Prostate gland (tissue), 2 donors: ENCODE data around the gene INPP5D. TPM values are rescaled to one million over a fixed set of nuclear protein-coding genes. Genes with fewer than 3 reads are reported as not detected.

ENCODE experiments used
- DNase-seq: peaks from one replicate; pipeline ENCODE4 v3.0.0-alpha.2; 2019; ENCODE audit warnings: low spot score
- H3K27ac ChIP-seq, 2 donors: fragments of 200-600 bp; sonication (generic); 2 replicates each; pipeline ENCODE4 v1.5.1; 2017 to 2019
- H3K27me3 ChIP-seq: fragments of 200-600 bp; sonication (generic); replicated peaks from 2 replicates; pipeline ENCODE4 v1.5.1; 2019; ENCODE audit not compliant: insufficient read depth
- H3K36me3 ChIP-seq, 2 donors: fragments of 200-600 bp; sonication (generic); 1 replicate in 1 of 2; 2 replicates in 1 of 2; pipeline versions ENCODE4 v1.5.1 to v1.8.1; 2017 to 2019
- H3K4me1 ChIP-seq: fragments of 200-600 bp; sonication (generic); replicated peaks from 2 replicates; pipeline ENCODE4 v1.5.1; 2019
- H3K4me3 ChIP-seq, 2 donors: fragments of 200-600 bp; sonication (generic); 2 replicates each; pipeline ENCODE4 v1.5.1; 2017 to 2019
- H3K9me3 ChIP-seq: fragments of 200-600 bp; sonication (generic); 2 replicates; pipeline ENCODE4 v1.5.1; 2017
- CTCF ChIP-seq, 4 experiments: fragments of 200-600 bp in 2 of 4; fragments of 450-650 bp in 2 of 4; sonication (generic) in 2 of 4; IDR thresholded peaks; 1 replicate in 3 of 4; 2 replicates in 1 of 4; pipeline ENCODE4 v1.5.1; 2016 to 2019; ENCODE audit warnings: antibody characterized with exemption in 4 of 4, mild to moderate bottlenecking in 2 of 4, moderate library complexity in 2 of 4
- POLR2A ChIP-seq: fragments of 450-650 bp; IDR thresholded peaks from one replicate; pipeline ENCODE4 v1.6.1; 2016; ENCODE audit warnings: antibody characterized with exemption, mild to moderate bottlenecking
- POLR2AphosphoS5 ChIP-seq: sonication (generic); formaldehyde crosslinking; IDR thresholded peaks from one replicate; pipeline ENCODE4 v1.6.1; 2017; ENCODE audit warnings: antibody characterized with exemption
- WGBS: methylation state at CpG from one replicate; pipeline ENCODE4 v1.1.5; 2018; 5-methylcytosine and 5-hydroxymethylcytosine counted together
- intact Hi-C: fragments of 100-400 bp; cut with DNase I; formaldehyde crosslinking; loops from one replicate; pipeline ENCODE4 v1.14.2; 2022
- total RNA-seq, 2 donors: library from RNA; depleted of rRNA; stranded (reverse); fragments of >200 nt; gene quantifications; one replicate each; pipeline ENCODE4 v1.1.0, GENCODE V29; 2016

The INPP5D gene
- total RNA-seq, 2 donors from 2014 or later, result 11.4 to 18.8 TPM

- H3K36me3 ChIP-seq, result no peaks in the 10 kb centered on the region
- no peak for DNase-seq
- no peaks in the 10 kb centered on the region for H3K4me1 ChIP-seq
- no peak overlapping the region for H3K27ac ChIP-seq
- no peaks in the 10 kb centered on the region for H3K27me3 ChIP-seq
- TF ChIP-seq CTCF (IDR thresholded peaks at IDR 0.05), result no peak
- no peak for TF ChIP-seq POLR2AphosphoS5
- TF ChIP-seq POLR2A, result no peak
- 56% methylated on average over 5 of the region's 5 CpGs for WGBS
- intact Hi-C loops, result no loop called here
- no peak overlapping the region for H3K4me3 ChIP-seq
- H3K9me3 ChIP-seq, result no peaks in the 10 kb centered on the region
These were observed 80.0 kb downstream of the INPP5D start for GRCh38 chr2:233140077-233140585.

- intact Hi-C loops, result no loop called here
- Histone ChIP-seq H3K4me1 (no peaks in the 10 kb centered on the region), H3K27ac (no peak overlapping the region), H3K27me3 (no peaks in the 10 kb centered on the region), H3K4me3 (no peak overlapping the region), H3K9me3 (no peaks in the 10 kb centered on the region), H3K36me3 (no peaks in the 10 kb centered on the region)
- WGBS, result 73% methylated on average over 7 of the region's 7 CpGs
- TF ChIP-seq POLR2AphosphoS5 (no peak), CTCF (IDR thresholded peaks at IDR 0.05) (no peak), POLR2A (no peak)
- DNase-seq, result no peak
These were observed 80.8 kb downstream of the INPP5D start for GRCh38 chr2:233140978-233141377.

- Histone ChIP-seq H3K36me3 (no peaks in the 10 kb centered on the region), H3K4me1 (no peaks in the 10 kb centered on the region), H3K27me3 (no peaks in the 10 kb centered on the region), H3K27ac (no peak overlapping the region), H3K9me3 (no peaks in the 10 kb centered on the region), H3K4me3 (no peak overlapping the region)
- no peak for DNase-seq
- 52% methylated on average over 4 of the region's 4 CpGs for WGBS
- no peak for TF ChIP-seq POLR2AphosphoS5
- no peak for TF ChIP-seq CTCF (IDR thresholded peaks at IDR 0.05)
- TF ChIP-seq POLR2A, result no peak
- intact Hi-C loops, result no loop called here
These were observed 81.8 kb downstream of the INPP5D start for GRCh38 chr2:233141901-233142300.

- TF ChIP-seq POLR2AphosphoS5 (no peak), CTCF (IDR thresholded peaks at IDR 0.05) (no peak), POLR2A (no peak)
These were observed 82.3 kb downstream of the INPP5D start for GRCh38 chr2:233142355-233142897.

GRCh38 chr2:233143700-233144331, 83.7 kb downstream of the INPP5D start:
- Histone ChIP-seq H3K4me3 (no peak overlapping the region), H3K4me1 (no peaks in the 10 kb centered on the region), H3K9me3 (no peaks in the 10 kb centered on the region), H3K27me3 (no peaks in the 10 kb centered on the region), H3K27ac (no peak overlapping the region), H3K36me3 (no peaks in the 10 kb centered on the region)
- WGBS, result 95% methylated on average over 3 of the region's 3 CpGs
- TF ChIP-seq POLR2A, result no peak
- no peak for TF ChIP-seq CTCF (IDR thresholded peaks at IDR 0.05)
- TF ChIP-seq POLR2AphosphoS5, result no peak
- DNase-seq, result no peak
- intact Hi-C loops, result no loop called here

More at GRCh38 chr2:233142355-233142897, 82.3 kb downstream of the INPP5D start:
- intact Hi-C loops, result no loop called here
- no peaks in the 10 kb centered on the region for H3K36me3 ChIP-seq
- no peak overlapping the region for H3K4me3 ChIP-seq
- DNase-seq, result no peak
- 61% methylated on average over 6 of the region's 6 CpGs for WGBS
- H3K27me3 ChIP-seq, result no peaks in the 10 kb centered on the region
- H3K4me1 ChIP-seq, result no peaks in the 10 kb centered on the region
- no peaks in the 10 kb centered on the region for H3K9me3 ChIP-seq
- H3K27ac ChIP-seq, result no peak overlapping the region
